ENCODE results near the gene TDRD10.

Gene TDRD10

DNA sequence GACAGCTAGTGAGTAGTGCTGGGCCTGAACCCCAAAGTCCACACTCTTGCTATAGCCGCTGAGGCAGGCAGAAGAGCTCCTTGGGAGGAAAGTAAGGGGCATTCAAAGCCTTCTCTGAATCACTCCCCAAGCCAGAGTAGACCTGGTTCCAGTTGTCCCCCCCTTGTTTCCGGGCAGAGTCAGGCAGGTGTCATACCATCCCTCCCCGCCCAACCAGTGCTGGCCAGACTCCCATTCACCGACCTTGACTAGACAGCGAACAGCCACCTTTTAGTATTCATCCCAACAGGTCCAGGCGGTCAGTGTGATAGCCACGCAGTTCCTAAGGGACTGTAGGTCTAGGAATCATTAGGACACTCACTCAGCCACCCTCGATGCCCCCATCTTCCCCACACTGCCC, 77.4 kb downstream of the TDRD10 start:
- H3K9me3 ChIP-seq (replicated peaks in 1 of 2; ENCODE audit: control insufficient read depth in 2 of 2, insufficient read depth in 1 of 2, low read depth in 1 of 2, low read length in 2 of 2) = no peaks in the 10 kb centered on the region
- no peak overlapping the region for H3K4me3 ChIP-seq (ENCODE audit: low read length in 2 of 2)
- H3K23ac ChIP-seq (ENCODE audit: low read depth, low read length, poor library complexity) = no peak overlapping the region
- H3K4me1 ChIP-seq (ENCODE audit: control insufficient read depth in 2 of 2, insufficient read depth in 1 of 2, low read depth in 1 of 2, low read length in 2 of 2) = peaks cover 0 to 1% of the 10 kb centered on the region in 2 donors
- no CpG with 5 or more reads among the region's 8 CpGs for WGBS, 2 donors (ENCODE audit: extremely low coverage in 2 of 2, insufficient read length in 2 of 2, insufficient replicate concordance in 1 of 2)
- H3K4me2 ChIP-seq (ENCODE audit: insufficient read depth, low read length, poor library complexity, severe bottlenecking) = no peak overlapping the region
- H3K36me3 ChIP-seq (replicated peaks in 1 of 2; ENCODE audit: control insufficient read depth in 2 of 2, insufficient read depth in 2 of 2, low read length in 2 of 2) = peaks cover 40 to 89% of the 10 kb centered on the region in 2 donors
- H3K79me1 ChIP-seq (ENCODE audit: low read depth, low read length) = no peaks in the 10 kb centered on the region
- no peak overlapping the region for H2BK120ac ChIP-seq (ENCODE audit: low read depth, low read length)
- no peak for DNase-seq (ENCODE audit: low spot score)
- H2BK5ac ChIP-seq (ENCODE audit: low read length) = no peak overlapping the region
- H3K14ac ChIP-seq (ENCODE audit: low read length) = no peak overlapping the region
- H2BK15ac ChIP-seq (ENCODE audit: low read length) = no peak overlapping the region
- no peak overlapping the region for H3K4ac ChIP-seq (ENCODE audit: low read length)
- H3K18ac ChIP-seq (ENCODE audit: low read length) = no peak overlapping the region
- no peak overlapping the region for H4K8ac ChIP-seq (ENCODE audit: low read depth, low read length)
- H3K27ac ChIP-seq (replicated peaks; ENCODE audit: low read length) = no peak overlapping the region
- H2BK12ac ChIP-seq (ENCODE audit: low read length) = no peak overlapping the region
- H2AK5ac ChIP-seq (ENCODE audit: low read depth, low read length) = no peak overlapping the region
- no peak overlapping the region for H4K91ac ChIP-seq (ENCODE audit: low read depth, low read length, poor library complexity)
- no peaks in the 10 kb centered on the region for H3K27me3 ChIP-seq (ENCODE audit: control insufficient read depth in 3 of 3, insufficient read depth in 3 of 3, low read depth in 1 of 3, low read length in 3 of 3)
- H2AFZ ChIP-seq (ENCODE audit: low read length) = no peak overlapping the region
- peak overlapping the region; percentile 24 for H3K9ac ChIP-seq (ENCODE audit: low read depth, low read length, poor library complexity)

DNA sequence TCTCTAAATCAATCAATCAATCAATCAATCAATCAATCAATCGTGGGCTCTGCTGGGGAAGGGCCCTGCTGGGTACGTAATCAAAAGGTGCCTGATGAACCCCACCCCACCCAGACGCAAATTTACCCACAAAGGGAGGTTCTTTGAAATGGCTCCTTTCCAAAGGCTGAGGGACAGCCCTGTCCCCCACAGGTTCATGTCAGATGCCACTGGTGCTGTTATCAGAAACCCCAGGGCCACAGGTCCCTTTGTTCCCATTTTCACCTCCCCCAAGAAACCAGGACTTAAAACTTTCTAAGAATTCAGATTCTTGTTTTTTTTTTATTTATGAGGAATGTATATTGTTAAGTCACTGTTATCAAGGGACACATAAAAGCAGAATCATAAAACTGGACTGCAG, 79.7 kb downstream of the TDRD10 start:
- no peak overlapping the region for H3K27ac ChIP-seq (replicated peaks; ENCODE audit: low read length)
- H3K27me3 ChIP-seq (ENCODE audit: control insufficient read depth in 3 of 3, insufficient read depth in 3 of 3, low read depth in 1 of 3, low read length in 3 of 3) = no peaks in the 10 kb centered on the region
- H3K4ac ChIP-seq (ENCODE audit: low read length) = no peak overlapping the region
- no peak overlapping the region for H3K4me2 ChIP-seq (ENCODE audit: insufficient read depth, low read length, poor library complexity, severe bottlenecking)
- no peak overlapping the region for H2AK5ac ChIP-seq (ENCODE audit: low read depth, low read length)
- DNase-seq (ENCODE audit: low spot score) = no peak
- no peak overlapping the region for H3K14ac ChIP-seq (ENCODE audit: low read length)
- no peak overlapping the region for H3K9ac ChIP-seq (ENCODE audit: low read depth, low read length, poor library complexity)
- H4K8ac ChIP-seq (ENCODE audit: low read depth, low read length) = no peak overlapping the region
- no peak overlapping the region for H3K4me3 ChIP-seq (ENCODE audit: low read length in 2 of 2)
- H2BK12ac ChIP-seq (ENCODE audit: low read length) = no peak overlapping the region
- H3K36me3 ChIP-seq (replicated peaks in 1 of 2; ENCODE audit: control insufficient read depth in 2 of 2, insufficient read depth in 2 of 2, low read length in 2 of 2) = peaks cover 62 to 99% of the 10 kb centered on the region in 2 donors
- H3K4me1 ChIP-seq (ENCODE audit: control insufficient read depth in 2 of 2, insufficient read depth in 1 of 2, low read depth in 1 of 2, low read length in 2 of 2) = no peaks in the 10 kb centered on the region
- no peaks in the 10 kb centered on the region for H3K9me3 ChIP-seq (replicated peaks in 1 of 2; ENCODE audit: control insufficient read depth in 2 of 2, insufficient read depth in 1 of 2, low read depth in 1 of 2, low read length in 2 of 2)
- H2BK15ac ChIP-seq (ENCODE audit: low read length) = no peak overlapping the region
- no peak overlapping the region for H3K23ac ChIP-seq (ENCODE audit: low read depth, low read length, poor library complexity)
- no peaks in the 10 kb centered on the region for H3K79me1 ChIP-seq (ENCODE audit: low read depth, low read length)
- no peak overlapping the region for H4K91ac ChIP-seq (ENCODE audit: low read depth, low read length, poor library complexity)
- H2AFZ ChIP-seq (ENCODE audit: low read length) = no peak overlapping the region
- no peak overlapping the region for H2BK5ac ChIP-seq (ENCODE audit: low read length)
- H3K18ac ChIP-seq (ENCODE audit: low read length) = no peak overlapping the region
- WGBS, 2 donors (ENCODE audit: extremely low coverage in 2 of 2, insufficient read length in 2 of 2, insufficient replicate concordance in 1 of 2) = no CpG with 5 or more reads among the region's 3 CpGs
- H2BK120ac ChIP-seq (ENCODE audit: low read depth, low read length) = no peak overlapping the region

- no peak overlapping the region for H4K8ac ChIP-seq (ENCODE audit: low read depth, low read length)
- H2BK15ac ChIP-seq (ENCODE audit: low read length) = no peak overlapping the region
- no CpG with 5 or more reads among the region's 6 CpGs for WGBS, 2 donors (ENCODE audit: extremely low coverage in 2 of 2, insufficient read length in 2 of 2, insufficient replicate concordance in 1 of 2)
Observed at GRCh38 chr1:154582885-154583284, 80.9 kb downstream of the TDRD10 start.

DNA sequence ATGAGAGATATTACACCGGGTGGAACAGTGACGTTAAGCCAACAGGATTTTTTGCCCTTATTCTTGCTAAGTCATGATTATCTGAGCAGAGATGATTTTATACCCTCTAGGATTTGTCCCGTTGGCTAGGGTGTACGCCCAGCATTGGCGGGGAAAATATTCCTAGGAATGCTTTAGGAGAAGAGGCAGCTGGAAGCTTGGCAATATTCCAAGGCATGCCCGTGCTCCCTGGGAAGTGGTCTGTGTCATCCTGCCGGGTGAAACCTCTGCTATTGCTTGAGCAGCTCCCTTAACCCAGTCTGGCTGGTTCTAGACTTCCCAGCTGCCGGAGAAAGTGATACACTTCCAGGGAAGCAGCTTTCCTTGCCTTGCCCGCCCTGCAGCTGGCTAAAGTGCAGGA, 81.8 kb downstream of the TDRD10 start:
- Histone ChIP-seq H2BK15ac (ENCODE audit: low read length) (no peak overlapping the region), H3K9me3 (replicated peaks in 1 of 2; ENCODE audit: control insufficient read depth in 2 of 2, insufficient read depth in 1 of 2, low read depth in 1 of 2, low read length in 2 of 2) (no peaks in the 10 kb centered on the region), H3K79me1 (ENCODE audit: low read depth, low read length) (no peaks in the 10 kb centered on the region), H3K14ac (ENCODE audit: low read length) (no peak overlapping the region), H3K4me2 (ENCODE audit: insufficient read depth, low read length, poor library complexity, severe bottlenecking) (no peak overlapping the region), H3K4ac (ENCODE audit: low read length) (no peak overlapping the region), H2BK5ac (ENCODE audit: low read length) (no peak overlapping the region), H2AK5ac (ENCODE audit: low read depth, low read length) (no peak overlapping the region), H2BK120ac (ENCODE audit: low read depth, low read length) (no peak overlapping the region), H4K91ac (ENCODE audit: low read depth, low read length, poor library complexity) (no peak overlapping the region), H3K9ac (ENCODE audit: low read depth, low read length, poor library complexity) (no peak overlapping the region), H3K27me3 (ENCODE audit: control insufficient read depth in 3 of 3, insufficient read depth in 3 of 3, low read depth in 1 of 3, low read length in 3 of 3) (no peaks in the 10 kb centered on the region), H3K23ac (ENCODE audit: low read depth, low read length, poor library complexity) (no peak overlapping the region), H2AFZ (ENCODE audit: low read length) (no peak overlapping the region), H3K4me3 (ENCODE audit: low read length in 2 of 2) (no peak overlapping the region), H3K36me3 (replicated peaks in 1 of 2; ENCODE audit: control insufficient read depth in 2 of 2, insufficient read depth in 2 of 2, low read length in 2 of 2) (peaks cover 68 to 99% of the 10 kb centered on the region in 2 donors), H4K8ac (ENCODE audit: low read depth, low read length) (no peak overlapping the region), H3K4me1 (ENCODE audit: control insufficient read depth in 2 of 2, insufficient read depth in 1 of 2, low read depth in 1 of 2, low read length in 2 of 2) (no peaks in the 10 kb centered on the region), H3K27ac (replicated peaks; ENCODE audit: low read length) (no peak overlapping the region), H2BK12ac (ENCODE audit: low read length) (no peak overlapping the region), H3K18ac (ENCODE audit: low read length) (no peak overlapping the region)
- DNase-seq (ENCODE audit: low spot score) = no peak
- no CpG with 5 or more reads among the region's 9 CpGs for WGBS, 2 donors (ENCODE audit: extremely low coverage in 2 of 2, insufficient read length in 2 of 2, insufficient replicate concordance in 1 of 2)

More at GRCh38 chr1:154582885-154583284, 80.9 kb downstream of the TDRD10 start:
- H2BK5ac ChIP-seq (ENCODE audit: low read length) = no peak overlapping the region
- no peaks in the 10 kb centered on the region for H3K27me3 ChIP-seq (ENCODE audit: control insufficient read depth in 3 of 3, insufficient read depth in 3 of 3, low read depth in 1 of 3, low read length in 3 of 3)
- H3K36me3 ChIP-seq (replicated peaks in 1 of 2; ENCODE audit: control insufficient read depth in 2 of 2, insufficient read depth in 2 of 2, low read length in 2 of 2) = peaks cover 68 to 99% of the 10 kb centered on the region in 2 donors
- H3K9me3 ChIP-seq (replicated peaks in 1 of 2; ENCODE audit: control insufficient read depth in 2 of 2, insufficient read depth in 1 of 2, low read depth in 1 of 2, low read length in 2 of 2) = no peaks in the 10 kb centered on the region
- H2BK12ac ChIP-seq (ENCODE audit: low read length) = no peak overlapping the region
- H4K91ac ChIP-seq (ENCODE audit: low read depth, low read length, poor library complexity) = no peak overlapping the region
- H3K18ac ChIP-seq (ENCODE audit: low read length) = no peak overlapping the region
- H2AFZ ChIP-seq (ENCODE audit: low read length) = no peak overlapping the region
- H3K4me3 ChIP-seq (ENCODE audit: low read length in 2 of 2) = no peak overlapping the region
- H3K14ac ChIP-seq (ENCODE audit: low read length) = no peak overlapping the region
- no peak for DNase-seq (ENCODE audit: low spot score)
- H3K27ac ChIP-seq (replicated peaks; ENCODE audit: low read length) = no peak overlapping the region
- H3K9ac ChIP-seq (ENCODE audit: low read depth, low read length, poor library complexity) = no peak overlapping the region
- no peak overlapping the region for H3K4me2 ChIP-seq (ENCODE audit: insufficient read depth, low read length, poor library complexity, severe bottlenecking)
- no peak overlapping the region for H3K23ac ChIP-seq (ENCODE audit: low read depth, low read length, poor library complexity)
- H3K4me1 ChIP-seq (ENCODE audit: control insufficient read depth in 2 of 2, insufficient read depth in 1 of 2, low read depth in 1 of 2, low read length in 2 of 2) = no peaks in the 10 kb centered on the region
- no peak overlapping the region for H3K4ac ChIP-seq (ENCODE audit: low read length)
- no peak overlapping the region for H2AK5ac ChIP-seq (ENCODE audit: low read depth, low read length)
- no peaks in the 10 kb centered on the region for H3K79me1 ChIP-seq (ENCODE audit: low read depth, low read length)
- H2BK120ac ChIP-seq (ENCODE audit: low read depth, low read length) = no peak overlapping the region
